Spleen (tissue), 7 donors: Measurements from ENCODE around the gene UCP2.

Experiments
- POLR2A ChIP-seq, 3 donors: fragments of 450-650 bp; IDR thresholded peaks; one replicate each; pipeline ENCODE4 v1.5.1; 2017; ENCODE audit warnings: antibody characterized with exemption in 3 of 3, mild to moderate bottlenecking in 1 of 3
- TF ChIP-seq, protein P1 (sequence below), 11 experiments: fragments of 200-600 bp in 7 of 11; fragments of 450-650 bp in 4 of 11; sonication (generic) in 4 of 11; IDR thresholded peaks in 8 of 11; conservative IDR thresholded peaks in 3 of 11; 1 replicate in 7 of 11; 2 replicates in 4 of 11; pipeline versions ENCODE4 v1.4.0 to v1.8.0; 2016 to 2021; ENCODE audit warnings: antibody characterized with exemption in 11 of 11, inconsistent platforms in 4 of 11, mild to moderate bottlenecking in 1 of 11
- donor health status: DM: no; HTN: no; CAD: no; lungs with moderate emphysema.
- donor health status: DM: no; HTN: no; CAD: no.
- donor health status: DM: no; HTN: no; CAD: no.

DNA sequence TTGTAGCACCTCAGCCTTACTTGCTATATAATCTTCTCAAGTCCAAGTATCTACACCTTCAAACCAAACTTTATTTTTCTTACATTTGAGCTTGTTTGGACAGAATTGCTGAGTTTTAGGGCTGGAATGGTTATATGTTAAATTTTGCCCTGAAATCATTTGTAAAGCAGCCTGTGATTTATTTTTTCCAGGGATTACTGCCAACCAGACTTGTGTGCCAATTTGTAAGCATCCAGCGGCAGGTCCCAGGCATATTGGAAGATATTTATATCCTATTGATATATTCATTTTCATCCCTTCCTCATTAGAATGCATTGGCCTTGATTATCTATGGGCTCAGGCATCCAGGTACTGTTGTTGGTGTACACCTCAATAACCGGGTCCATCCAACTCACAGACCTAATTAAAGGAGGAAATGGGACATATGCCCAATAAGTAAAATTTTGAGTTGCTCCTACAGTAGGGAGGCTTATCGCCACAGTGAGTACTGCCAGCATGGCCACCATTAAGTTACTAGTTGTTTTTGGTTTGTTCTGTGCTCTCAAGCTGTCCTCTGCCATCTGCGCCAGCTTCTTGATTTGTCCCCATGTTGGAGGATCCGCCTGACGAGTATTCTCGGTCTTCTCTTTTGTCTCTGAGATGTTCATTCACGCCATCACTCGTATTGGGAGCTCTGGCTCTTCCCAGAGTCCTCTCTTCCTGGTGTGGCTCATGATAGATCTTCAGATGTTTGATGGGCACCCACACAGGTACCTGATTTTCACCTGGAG, 41.7 kb downstream of the UCP2 start:
- TF ChIP-seq, protein P1, sequence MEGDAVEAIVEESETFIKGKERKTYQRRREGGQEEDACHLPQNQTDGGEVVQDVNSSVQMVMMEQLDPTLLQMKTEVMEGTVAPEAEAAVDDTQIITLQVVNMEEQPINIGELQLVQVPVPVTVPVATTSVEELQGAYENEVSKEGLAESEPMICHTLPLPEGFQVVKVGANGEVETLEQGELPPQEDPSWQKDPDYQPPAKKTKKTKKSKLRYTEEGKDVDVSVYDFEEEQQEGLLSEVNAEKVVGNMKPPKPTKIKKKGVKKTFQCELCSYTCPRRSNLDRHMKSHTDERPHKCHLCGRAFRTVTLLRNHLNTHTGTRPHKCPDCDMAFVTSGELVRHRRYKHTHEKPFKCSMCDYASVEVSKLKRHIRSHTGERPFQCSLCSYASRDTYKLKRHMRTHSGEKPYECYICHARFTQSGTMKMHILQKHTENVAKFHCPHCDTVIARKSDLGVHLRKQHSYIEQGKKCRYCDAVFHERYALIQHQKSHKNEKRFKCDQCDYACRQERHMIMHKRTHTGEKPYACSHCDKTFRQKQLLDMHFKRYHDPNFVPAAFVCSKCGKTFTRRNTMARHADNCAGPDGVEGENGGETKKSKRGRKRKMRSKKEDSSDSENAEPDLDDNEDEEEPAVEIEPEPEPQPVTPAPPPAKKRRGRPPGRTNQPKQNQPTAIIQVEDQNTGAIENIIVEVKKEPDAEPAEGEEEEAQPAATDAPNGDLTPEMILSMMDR (IDR thresholded peaks at IDR 0.05 in 8 of 11, conservative IDR thresholded peaks at IDR 0.05 in 3 of 11) = no peak
- no peak for TF ChIP-seq POLR2A (IDR thresholded peaks at IDR 0.05)
